PC-9 (cell line): ENCODE data around the gene MAGI3. TPM values are rescaled to one million over a fixed set of nuclear protein-coding genes. Genes with fewer than 3 reads are reported as not detected.

Experiments used
- BruUV-seq: library from RNA; stranded (reverse); fragments of 400-500 nt; replicated peaks from 2 replicates; lab custom pipeline; 2021; lab: Mats Ljungman, UMichigan
- CTCF ChIA-PET: fragments of 300-600 bp; sonication (Branson Sonifier 250); formaldehyde crosslinking; loops from one replicate; lab custom pipeline; 2022; ENCODE audit warnings: antibody characterized with exemption; lab: Charles Lee
- POLR2A ChIA-PET: fragments of 300-600 bp; sonication (Branson Sonifier 250); formaldehyde crosslinking; loops from one replicate; lab custom pipeline; 2022; ENCODE audit warnings: antibody characterized with exemption; ENCODE audit not compliant: unreplicated experiment; lab: Charles Lee
- DNase-seq, 2 experiments: peaks; one replicate each; pipeline versions ENCODE4 v3.0.0 to v3.0.0-alpha.2; 2015 to 2022; ENCODE audit warnings: mixed read lengths in 1 of 2
- H2AFZ ChIP-seq: fragments of 200-600 bp; sonication (generic); 2 replicates; pipeline ENCODE4 v1.8.1; 2017; ENCODE audit warnings: antibody characterized with exemption
- H3F3A ChIP-seq: fragments of 200-600 bp; sonication (generic); 2 replicates; pipeline ENCODE4 v1.8.1; 2017; ENCODE audit warnings: antibody characterized with exemption, mild to moderate bottlenecking, low read depth; ENCODE audit not compliant: insufficient read depth
- H3K27ac ChIP-seq: fragments of 200-600 bp; sonication (generic); 2 replicates; pipeline ENCODE4 v1.6.1; 2016; ENCODE audit warnings: mixed run types
- H3K27me3 ChIP-seq: fragments of 200-600 bp; sonication (generic); 2 replicates; pipeline ENCODE4 v1.6.1; 2016; ENCODE audit warnings: low read depth, mixed run types; ENCODE audit not compliant: insufficient read depth
- H3K36me3 ChIP-seq: fragments of 200-600 bp; sonication (generic); 2 replicates; pipeline ENCODE4 v1.6.1; 2016; ENCODE audit warnings: low read depth, mixed run types
- H3K4me1 ChIP-seq: fragments of 200-600 bp; sonication (generic); replicated peaks from 2 replicates; pipeline ENCODE4 v1.6.1; 2016; ENCODE audit warnings: mixed run types; ENCODE audit not compliant: insufficient read depth
- H3K4me2 ChIP-seq: fragments of 200-600 bp; sonication (generic); 2 replicates; pipeline ENCODE4 v1.6.1; 2017; ENCODE audit warnings: mixed run types
- H3K4me3 ChIP-seq: fragments of 200-600 bp; sonication (generic); 2 replicates; pipeline ENCODE4 v1.6.1; 2016; ENCODE audit warnings: mixed run types
- H3K79me2 ChIP-seq: fragments of 200-600 bp; sonication (generic); 2 replicates; pipeline ENCODE4 v1.6.1; 2017; ENCODE audit warnings: low read depth, mixed run types
- H3K9me2 ChIP-seq: fragments of 200-600 bp; sonication (generic); 2 replicates; pipeline ENCODE4 v1.8.1; 2017; ENCODE audit warnings: mild to moderate bottlenecking; ENCODE audit not compliant: insufficient read depth
- H3K9me3 ChIP-seq: fragments of 200-600 bp; sonication (generic); 2 replicates; pipeline ENCODE4 v1.8.1; 2016; ENCODE audit warnings: low read depth; ENCODE audit not compliant: insufficient read depth
- H4K20me1 ChIP-seq: fragments of 200-600 bp; sonication (generic); 2 replicates; pipeline ENCODE4 v1.8.1; 2017; ENCODE audit not compliant: insufficient read depth
- CTCF ChIP-seq: fragments of 200-600 bp; sonication (generic); conservative IDR thresholded peaks from 2 replicates; pipeline ENCODE4 v1.6.1; 2017; ENCODE audit warnings: mixed run types, antibody characterized with exemption, mild to moderate bottlenecking, moderate library complexity
- EZH2 ChIP-seq: fragments of 200-600 bp; sonication (generic); IDR thresholded peaks from 2 replicates; pipeline ENCODE4 v1.8.0; 2017; ENCODE audit warnings: antibody characterized with exemption, low read depth
- intact Hi-C: fragments of 100-400 bp; cut with micrococcal nuclease; formaldehyde crosslinking; loops from one replicate; pipeline ENCODE4 v1.10.0; 2022; ENCODE audit not compliant: unreplicated experiment
- total RNA-seq: library from RNA; stranded (reverse); gene quantifications from 2 replicates; pipeline ENCODE4 v1.2.3, GENCODE V29; 2021

Gene MAGI3
- total RNA-seq, 1 experiment from 2014 or later, result 17.3 TPM

DNA sequence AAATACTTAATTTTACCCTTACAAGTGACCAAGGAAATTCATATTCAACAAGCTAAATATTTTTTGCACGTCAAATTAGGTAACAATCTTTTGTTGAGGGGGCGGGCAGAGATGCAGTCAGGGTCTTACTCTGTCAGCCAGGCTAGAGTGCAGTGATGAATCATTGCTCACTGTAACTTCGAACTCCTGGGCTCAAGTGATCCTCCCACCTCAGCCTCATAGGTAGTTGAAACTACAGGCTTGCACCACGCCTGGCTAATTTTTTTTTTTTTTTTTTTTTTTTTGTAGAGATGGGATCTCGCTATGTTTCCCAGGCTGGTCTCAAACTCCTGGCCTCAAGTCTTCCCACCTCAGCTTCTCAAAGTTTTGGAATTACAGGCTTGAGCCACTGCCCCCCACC, 342.5 kb downstream of the MAGI3 start:
- Histone ChIP-seq H3K79me2 (no peaks in the 10 kb centered on the region), H3K36me3 (peaks cover 11% of the 10 kb centered on the region; the same call in 1 of the 2 replicates), H3K27ac (no peak overlapping the region), H4K20me1 (no peaks in the 10 kb centered on the region), H3K4me1 (no peaks in the 10 kb centered on the region), H3K9me2 (no peaks in the 10 kb centered on the region), H3K4me3 (no peak overlapping the region), H3K9me3 (no peaks in the 10 kb centered on the region), H3F3A (no peaks in the 10 kb centered on the region; the same call in 1 of the 2 replicates), H3K4me2 (no peak overlapping the region), H2AFZ (no peak overlapping the region), H3K27me3 (no peaks in the 10 kb centered on the region)
- BruUV-seq, result no TSS peak
- intact Hi-C loops, result no loop called here
- ChIA-PET POLR2A (interaction anchor here (0.6 kb wide), 1 partner anchor 334 kb away, joined by 5 read pairs; no protein-coding TSS in a partner anchor), CTCF (no interaction called here)
- DNase-seq, result no peak
- TF ChIP-seq CTCF (no peak), EZH2 (no peak)

DNA sequence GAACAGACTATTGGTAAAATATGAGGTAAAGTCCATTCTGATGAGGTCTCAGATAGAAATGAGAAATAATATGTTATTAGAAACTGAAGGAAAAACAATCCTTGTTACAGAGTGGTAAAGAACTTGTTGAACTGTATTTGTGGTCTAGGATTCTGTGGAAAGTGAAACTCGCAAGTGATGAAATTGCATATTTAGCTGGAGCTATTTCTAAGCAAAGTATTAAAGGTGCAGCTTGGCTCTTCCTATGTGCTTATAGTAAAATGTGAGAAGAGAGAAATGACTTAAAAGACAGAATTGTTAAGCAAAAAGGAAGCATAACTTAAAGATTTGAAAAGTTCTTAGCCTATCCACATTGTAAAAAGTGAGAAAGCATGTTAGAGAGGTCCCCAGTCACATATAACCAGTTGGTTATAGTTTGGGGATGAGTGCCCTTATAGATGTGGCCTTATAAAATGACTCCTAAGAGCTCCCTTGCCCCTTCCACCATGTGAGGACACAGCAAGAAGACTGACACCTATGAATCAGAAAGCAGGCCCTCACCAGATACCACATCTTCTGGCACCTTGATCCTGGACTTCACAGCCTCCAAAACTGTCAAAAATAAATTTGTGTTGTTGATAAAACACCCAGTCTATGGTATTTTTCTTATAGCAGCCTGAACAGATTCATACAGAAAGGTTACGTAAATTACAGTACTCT, 344.2 kb downstream of the MAGI3 start:
- H3K9me3 ChIP-seq, result no peaks in the 10 kb centered on the region
- no peaks in the 10 kb centered on the region for H3K27me3 ChIP-seq
- intact Hi-C loops, result no loop called here
- H4K20me1 ChIP-seq, result no peaks in the 10 kb centered on the region
- no peak overlapping the region for H2AFZ ChIP-seq
- H3K4me1 ChIP-seq, result no peaks in the 10 kb centered on the region
- no TSS peak for BruUV-seq
- CTCF ChIA-PET, result no interaction called here
- no peak overlapping the region for H3K27ac ChIP-seq
- POLR2A ChIA-PET, result no interaction called here
- no peaks in the 10 kb centered on the region; the same call in 1 of the 2 replicates for H3F3A ChIP-seq
- no peaks in the 10 kb centered on the region for H3K79me2 ChIP-seq
- no peaks in the 10 kb centered on the region for H3K9me2 ChIP-seq
- H3K4me3 ChIP-seq, result no peak overlapping the region
- H3K4me2 ChIP-seq, result no peak overlapping the region
- DNase-seq, result no peak
- H3K36me3 ChIP-seq, result peaks cover 18% of the 10 kb centered on the region; the same call in 1 of the 2 replicates
- TF ChIP-seq CTCF (no peak), EZH2 (no peak)
